ENCODE data around the gene FLT4.
"Not testable (repeated sequence)": the region's sequence is repeated elsewhere in the genome, so short reads cannot be mapped to it uniquely, and the experiment has no call there.

FLT4 gene

DNA sequence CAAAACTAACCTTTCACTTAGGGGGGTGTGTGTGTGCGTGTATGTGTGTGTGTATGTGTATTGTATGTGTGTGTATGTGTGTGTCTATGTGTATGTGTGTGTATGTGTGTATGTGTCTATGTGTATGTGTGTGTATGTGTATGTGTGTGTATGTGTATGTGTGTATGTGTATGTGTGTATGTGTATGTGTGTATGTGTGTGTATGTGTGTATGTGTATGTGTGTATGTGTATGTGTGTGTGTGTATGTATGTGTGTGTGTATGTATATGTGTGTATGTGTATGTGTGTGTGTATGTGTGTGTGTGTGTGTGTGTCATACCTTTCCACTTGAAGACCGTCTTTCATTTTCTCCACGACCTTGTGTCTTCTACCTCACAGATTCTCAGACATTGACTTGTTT, 20.8 kb upstream of the FLT4 start:
- DNase-seq (ENCODE audit: low read depth in 2 of 2), result no peak

DNA sequence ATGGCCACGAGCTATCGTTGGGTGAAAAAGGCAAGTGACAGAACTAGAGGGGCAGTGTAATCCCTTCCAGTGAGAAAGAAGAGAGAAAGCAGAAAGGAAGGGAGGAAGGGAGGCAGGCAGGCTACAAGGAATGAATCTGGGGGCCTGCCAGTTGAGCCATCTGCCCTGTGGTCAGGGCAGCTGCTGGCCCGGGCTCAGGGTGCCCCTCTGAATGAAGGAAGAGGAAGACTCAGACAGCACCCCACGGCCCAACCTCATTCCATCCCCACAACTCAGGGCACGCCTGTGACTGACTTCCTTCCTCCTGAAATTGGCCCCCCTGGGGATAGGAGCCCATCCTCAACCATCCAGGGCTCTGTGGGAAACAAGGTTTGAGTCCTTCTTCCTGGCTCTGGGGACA, 20.3 kb upstream of the FLT4 start:
- no peak for DNase-seq (ENCODE audit: low read depth in 2 of 2)

DNA sequence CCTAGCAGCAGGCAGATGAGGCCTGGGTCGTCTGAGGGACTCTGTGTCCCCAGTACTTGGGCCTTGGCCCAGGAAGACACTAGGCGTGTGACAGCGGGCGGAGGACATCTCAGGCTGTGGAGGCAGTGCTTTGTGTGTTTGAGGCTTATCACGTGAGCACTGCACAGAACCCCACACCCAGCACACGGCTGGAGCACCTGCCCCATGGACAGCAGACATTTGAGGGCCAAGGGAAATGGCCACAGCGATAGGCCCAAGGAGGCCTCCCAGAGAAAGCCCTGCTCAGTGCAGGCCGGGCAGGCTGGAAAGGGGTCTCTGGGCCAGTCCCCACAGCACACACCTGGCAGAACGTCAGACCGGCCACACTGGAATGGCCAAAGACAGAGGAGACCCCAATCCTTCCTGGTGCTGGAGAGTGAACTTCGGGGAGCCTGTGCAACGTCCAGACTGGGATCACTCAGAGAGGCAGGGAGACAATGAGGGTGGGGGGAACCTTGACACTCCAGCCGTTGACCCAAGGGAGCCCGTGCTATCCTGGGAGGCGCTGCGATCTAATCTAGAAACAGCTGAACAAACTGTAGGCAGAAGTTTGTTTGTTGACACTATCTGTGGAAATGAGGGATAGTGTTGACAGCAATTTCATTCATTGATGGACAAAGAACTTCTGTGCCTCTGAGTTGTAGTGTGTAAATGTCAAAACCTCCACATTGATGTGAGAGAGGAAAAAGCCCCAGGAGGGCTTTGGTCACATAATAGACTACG, 19.6 kb upstream of the FLT4 start:
- no peak for DNase-seq (ENCODE audit: low read depth in 2 of 2)

DNA sequence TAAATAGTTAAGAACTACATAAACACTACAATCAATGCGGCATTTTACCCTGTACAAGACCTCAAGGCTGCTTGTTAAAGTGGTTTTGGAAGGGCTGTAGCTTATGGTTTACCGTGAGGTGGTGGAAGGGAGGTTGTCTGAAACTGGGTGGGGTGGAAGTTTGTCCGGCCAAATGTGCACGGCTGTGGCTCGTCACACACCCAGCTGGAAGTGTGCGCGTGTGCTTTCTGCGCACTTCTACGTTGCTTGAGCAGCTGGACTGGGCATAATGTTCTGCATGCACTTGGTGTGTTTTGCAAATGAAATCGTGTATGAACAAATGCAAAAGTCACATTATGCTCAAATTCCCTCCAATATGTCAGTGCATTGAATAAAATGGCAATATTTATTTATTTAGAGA, 17.4 kb upstream of the FLT4 start:
- no peak for DNase-seq (ENCODE audit: low read depth in 2 of 2)

DNA sequence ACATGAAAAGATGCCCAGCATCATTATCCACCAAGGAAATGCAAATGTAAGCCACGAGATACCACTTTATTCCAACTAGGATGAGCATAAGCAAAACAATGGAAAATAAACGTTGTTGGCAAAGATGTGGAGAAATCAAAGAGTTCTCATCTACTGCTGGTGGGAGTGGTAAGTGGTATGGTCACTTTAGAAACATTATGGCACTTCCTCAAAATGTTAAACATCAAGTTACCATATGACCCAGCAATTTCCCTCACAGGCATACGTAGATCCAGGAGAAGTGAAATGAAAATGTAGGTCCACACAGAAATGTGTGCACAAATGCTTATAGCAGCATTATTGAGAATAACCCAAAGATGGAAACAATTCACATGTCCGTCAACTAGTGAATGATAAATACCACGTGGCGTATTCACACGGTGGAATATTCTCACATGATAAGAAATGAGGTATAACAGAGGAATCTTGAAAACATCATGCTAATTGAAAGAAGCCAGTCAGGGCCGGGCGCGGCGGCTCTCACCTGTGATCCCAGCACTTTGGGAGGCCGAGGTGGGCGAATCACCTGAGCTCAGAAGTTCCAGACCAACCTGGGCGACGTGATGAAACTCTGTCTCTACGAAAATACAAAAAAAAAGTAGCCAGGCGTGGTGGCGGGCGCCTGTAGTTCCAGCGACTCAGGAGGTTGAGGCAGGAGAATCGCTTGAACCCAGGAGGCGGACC, 16.4 kb upstream of the FLT4 start:
- DNase-seq (ENCODE audit: low read depth in 2 of 2), result no peak

DNA sequence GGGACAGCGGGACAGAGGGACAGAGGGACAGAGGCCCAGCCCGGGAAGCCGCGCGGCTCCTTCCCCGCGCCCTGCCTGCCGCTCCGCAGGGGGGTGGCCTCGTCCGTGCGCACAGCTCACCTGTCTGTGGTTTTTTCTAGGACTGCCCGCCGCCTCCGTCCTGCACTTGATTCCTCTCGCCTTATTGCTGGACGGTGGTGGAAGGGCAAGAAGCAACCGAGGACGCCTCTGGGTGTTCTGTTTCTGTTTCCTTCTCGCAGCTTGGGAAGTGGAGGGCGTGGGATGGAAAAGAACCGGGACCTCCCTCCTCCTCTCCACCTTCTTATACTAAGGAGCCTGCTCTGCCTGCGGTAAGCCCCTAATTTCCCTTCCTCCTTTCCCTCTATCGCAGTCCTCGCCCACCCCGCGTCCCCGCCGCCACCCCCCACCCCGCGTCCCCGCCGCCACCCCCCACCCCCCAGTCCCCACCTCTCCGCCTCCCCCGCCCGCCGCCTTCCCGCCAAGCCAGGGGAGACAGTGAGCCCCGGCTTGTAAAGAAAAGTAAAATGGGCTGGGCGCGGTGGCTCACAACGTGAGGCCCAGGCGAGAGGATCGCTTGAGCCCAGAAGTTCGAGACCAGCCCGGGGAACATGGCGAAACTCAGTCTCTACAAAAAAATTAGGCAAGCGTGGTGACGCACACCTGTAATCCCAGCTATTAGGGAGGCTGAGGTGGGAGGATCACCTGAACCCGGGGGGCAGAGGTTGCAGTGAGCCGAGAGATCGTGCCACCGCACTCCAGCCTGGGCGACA, 9.6 kb upstream of the FLT4 start:
- DNase-seq (ENCODE audit: low read depth in 2 of 2), result no peak

DNA sequence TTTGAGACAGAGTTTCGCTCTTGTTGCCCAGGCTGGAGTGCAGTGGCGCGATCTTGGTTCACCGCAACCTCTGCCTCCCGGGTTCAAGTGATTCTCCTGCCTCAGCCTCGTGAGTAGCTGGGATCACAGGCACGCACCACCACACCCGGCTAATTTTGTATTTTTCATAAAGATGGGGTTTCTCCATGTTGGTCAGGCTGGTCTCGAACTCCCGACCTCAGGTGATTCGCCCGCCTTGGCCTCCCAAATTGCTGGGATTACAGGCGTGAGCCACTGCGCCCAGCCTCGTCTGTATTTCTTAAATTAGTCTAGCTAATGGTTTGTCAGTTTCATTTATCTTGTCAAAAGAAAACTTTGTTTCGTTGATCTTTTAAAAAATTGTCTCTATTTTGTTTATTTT, 5.8 kb upstream of the FLT4 start:
- not testable (repeated sequence) for DNase-seq (ENCODE audit: low read depth in 2 of 2)

DNA sequence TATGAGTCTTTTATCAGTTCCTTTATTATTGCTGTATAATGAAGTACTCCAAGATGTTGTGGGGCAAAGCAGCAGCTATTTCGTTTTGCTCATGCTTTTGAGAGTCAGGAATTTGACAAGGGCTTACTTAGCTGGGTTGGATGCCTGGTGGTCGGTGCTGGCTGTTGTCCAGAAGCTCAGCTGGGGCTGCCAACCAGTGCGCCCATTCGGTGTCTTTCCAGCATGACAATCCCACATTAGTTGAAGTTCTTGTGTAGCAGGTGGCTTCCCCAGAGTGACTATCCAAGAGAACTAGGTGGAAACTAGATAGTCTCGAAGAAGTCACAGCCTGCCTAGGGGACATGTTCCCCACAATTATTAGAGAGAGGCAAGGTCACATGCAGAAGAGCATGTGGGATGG, 3.4 kb upstream of the FLT4 start:
- no peak for DNase-seq (ENCODE audit: low read depth in 2 of 2)

DNA sequence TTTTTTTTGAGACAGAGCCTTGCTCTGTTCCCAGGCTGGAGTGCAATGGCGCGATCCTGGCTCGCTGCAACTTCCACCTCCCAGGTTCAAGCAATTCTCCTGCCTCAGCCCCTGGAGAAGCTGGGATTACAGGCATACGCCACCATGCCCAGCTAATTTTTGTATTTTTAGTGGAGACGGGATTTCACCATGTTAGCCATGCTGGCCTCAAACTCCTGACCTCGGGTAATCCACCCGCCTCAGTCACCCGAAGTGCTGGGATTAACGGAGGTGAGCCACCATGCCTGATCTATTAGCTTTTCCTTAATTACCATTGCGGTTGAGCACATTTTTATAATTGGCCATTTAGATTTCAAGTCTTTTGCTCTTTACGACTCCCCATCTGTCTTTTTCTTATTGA, 2.9 kb upstream of the FLT4 start:
- no peak for DNase-seq (ENCODE audit: low read depth in 2 of 2)

DNA sequence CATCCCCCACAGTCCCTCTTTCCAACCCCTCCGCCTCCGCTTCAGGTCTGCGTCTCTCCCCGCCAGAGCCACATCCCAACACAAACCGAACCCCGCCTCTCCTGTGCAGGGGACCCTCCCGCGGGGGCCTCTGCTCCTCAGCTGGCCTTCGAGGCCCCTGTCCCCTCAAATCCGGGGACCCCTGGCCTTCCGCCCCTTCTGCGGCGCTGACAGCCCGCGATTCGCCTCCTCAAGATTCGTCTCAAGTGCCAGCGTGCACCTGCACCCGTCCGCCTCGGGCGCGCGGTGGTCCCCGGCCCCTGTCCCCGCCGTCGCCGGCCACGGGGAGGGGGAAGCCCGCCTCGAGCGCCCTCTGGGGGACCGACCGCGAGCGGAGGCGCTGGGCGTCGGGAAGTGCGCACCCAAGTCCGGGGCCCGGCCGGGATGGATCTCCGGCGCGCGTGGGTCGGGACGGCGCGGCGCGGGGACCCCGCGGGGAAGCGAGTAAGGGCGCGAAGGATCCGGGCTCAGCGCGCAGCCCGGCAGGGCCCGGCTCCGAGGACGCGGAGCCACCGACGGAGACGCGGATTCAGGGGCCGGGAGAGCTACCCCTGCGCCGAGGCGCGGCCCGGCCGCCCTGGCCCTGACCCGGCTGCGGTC, 623 bp downstream of the FLT4 start:
- no peak for DNase-seq (ENCODE audit: low read depth in 2 of 2)

DNA sequence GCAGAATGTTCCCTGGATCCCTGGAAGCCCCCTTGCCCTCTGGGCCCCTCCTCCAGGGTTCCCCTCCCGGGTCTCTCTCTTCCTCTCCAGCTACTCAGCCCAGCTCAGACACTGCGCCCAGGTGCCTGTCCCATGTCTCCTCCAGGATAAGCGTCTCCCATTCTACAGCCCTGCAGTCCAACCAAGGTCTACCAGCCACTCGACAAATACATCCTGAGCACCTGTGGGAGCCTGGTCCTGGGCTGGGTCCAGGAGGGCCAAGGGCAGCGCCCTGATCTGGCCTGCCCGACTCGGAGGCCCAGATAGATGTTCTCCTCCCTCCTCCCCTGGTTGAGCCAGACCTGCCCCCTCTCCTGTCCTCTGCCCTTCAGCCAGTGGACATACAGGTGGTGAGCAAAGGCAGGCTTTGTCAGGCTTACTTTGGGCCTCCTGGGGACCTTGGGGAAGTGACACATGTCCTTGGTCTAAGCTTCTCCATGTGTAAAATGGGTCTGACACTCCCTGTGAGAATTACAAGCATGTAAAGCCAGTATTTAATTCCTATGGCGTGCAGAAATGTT, 1.4 kb downstream of the FLT4 start:
- no peak for DNase-seq (ENCODE audit: low read depth in 2 of 2)

DNA sequence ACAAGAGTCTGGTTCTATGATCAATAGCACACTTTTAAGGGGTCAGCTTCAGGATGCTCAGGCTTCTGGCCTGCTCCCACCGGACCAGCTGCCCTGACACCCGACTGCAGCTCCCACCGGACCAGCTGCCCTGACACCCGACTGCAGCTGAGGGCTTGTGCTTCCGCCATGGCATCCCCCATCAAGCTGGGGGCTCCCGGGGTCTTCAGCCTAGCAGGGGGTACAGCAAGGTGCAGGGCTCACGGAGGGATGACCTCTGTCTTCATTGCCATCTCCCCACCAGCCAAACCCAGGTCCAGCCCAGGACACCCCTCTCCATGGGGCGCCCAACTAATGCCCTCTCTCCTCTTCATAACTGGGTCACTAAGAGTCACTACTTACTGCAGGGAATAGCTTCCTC, 1.9 kb downstream of the FLT4 start:
- DNase-seq (ENCODE audit: low read depth in 2 of 2), result no peak

DNA sequence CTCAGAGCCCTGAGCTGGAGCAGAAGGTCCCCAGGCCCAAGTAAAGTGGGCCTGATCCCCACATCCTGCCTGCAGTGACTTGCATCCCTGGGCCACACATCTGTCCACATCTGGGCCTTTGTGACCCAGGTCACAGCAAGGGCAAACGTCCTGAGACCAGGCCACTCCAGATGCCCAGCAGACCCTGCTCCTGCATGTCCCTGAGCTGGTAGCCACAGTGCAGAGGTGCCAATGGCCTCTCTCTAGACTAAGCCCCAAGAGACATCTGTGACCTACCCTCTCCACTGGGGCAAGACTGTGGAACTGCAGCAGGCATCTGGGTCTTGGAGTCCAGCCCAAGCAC, 2.5 kb downstream of the FLT4 start:
- DNase-seq (ENCODE audit: low read depth in 2 of 2), result no peak

DNA sequence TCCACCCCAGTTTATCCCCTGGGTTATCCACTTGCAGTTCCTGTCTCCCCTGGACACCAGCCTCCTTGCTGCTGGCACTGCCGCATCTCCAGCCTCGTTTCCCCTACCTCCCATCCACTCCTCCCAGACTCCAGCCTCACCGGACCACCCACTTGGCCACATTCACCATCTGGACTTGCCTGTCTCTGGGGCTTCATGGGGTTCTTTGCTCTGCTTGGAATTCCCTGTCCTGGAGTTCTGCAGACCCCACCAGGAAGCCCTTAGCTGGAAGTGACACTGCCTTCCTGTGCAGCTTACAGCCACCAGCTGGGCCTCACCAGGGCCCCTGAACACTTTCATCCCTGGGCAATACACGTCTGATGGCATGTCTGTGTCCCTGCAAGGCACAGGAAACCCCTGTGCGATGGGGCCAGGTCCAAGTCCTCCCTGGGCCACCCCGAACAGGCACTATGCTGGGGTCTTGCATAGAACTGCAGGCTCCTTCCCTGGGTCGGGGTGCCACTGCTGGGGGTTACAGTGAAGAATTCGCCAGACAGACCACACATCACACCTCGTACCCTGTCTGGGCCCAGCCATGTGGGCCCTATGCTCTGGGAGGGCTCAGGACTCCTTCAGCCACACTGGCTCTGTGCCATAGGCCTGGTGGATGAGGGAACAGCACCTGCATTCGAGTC, 3.0 kb downstream of the FLT4 start:
- DNase-seq (ENCODE audit: low read depth in 2 of 2), result no peak

DNA sequence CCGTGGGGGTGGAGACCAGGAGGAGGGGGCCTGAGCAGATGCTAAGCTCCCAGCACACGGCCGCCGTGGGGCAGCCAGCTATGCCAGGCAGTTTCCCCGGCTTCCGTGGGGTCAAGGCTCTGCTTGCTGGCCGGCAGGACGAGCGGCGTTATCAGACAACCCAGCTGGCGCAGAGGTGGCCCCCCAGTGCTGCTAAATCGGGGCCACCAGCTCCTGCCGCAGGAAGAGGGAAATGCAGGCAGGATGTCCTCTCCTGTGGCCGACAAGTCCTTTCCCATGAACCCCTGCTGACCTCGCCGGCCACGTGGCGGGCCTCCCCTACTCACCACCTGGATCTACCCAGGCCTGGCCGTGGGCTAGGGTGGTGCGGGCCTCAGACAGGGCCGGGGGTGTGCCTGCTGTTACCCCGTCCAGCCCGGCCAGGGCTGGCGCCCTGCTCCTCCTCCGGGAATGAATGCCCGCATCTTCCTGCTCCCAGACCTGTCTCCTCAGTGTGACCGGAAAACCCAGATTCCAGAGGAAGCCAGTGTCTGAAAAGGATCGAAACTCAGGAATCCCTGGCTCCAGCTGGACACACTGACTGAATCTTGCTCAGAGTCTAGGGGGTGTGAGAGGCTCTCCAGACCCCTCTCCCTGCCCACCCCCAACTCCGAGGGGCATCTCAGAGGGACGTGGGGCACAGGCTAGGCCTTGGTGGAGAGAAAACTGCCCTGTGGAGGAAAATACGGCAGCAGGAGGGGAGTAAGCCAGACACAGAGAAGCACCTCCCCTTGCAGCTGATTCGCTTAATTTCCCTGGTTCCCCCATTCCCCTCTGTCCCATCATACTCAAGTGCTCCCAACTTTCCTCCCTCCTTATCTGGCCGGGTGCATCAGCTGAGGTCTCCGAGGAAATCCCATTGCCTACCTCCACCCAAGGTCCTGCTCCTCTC, 3.9 kb downstream of the FLT4 start:
- DNase-seq (ENCODE audit: low read depth in 2 of 2), result no peak

DNA sequence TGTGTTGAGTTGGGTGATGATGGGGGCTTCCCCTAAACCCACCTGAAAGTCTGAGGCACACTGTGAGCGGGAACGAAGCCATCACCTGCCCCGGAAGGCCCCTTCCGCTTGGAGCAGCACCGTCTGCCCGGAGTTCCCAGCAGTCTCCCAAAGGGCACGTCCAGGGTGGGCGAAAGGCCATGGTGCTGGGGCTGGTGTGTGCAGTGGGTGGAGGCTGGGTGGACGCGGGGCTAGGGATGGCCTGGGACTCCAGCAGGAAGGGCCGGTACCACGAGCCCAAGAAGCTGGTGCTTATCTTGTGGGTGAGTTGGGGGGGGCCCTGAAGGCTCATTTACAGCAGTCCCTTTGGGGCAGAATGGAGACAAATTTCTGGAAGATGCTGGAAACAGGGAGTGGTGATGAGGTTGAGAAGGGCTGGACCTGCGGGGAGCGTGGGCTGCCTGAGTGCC, 4.6 kb downstream of the FLT4 start:
- DNase-seq (ENCODE audit: low read depth in 2 of 2), result no peak

DNA sequence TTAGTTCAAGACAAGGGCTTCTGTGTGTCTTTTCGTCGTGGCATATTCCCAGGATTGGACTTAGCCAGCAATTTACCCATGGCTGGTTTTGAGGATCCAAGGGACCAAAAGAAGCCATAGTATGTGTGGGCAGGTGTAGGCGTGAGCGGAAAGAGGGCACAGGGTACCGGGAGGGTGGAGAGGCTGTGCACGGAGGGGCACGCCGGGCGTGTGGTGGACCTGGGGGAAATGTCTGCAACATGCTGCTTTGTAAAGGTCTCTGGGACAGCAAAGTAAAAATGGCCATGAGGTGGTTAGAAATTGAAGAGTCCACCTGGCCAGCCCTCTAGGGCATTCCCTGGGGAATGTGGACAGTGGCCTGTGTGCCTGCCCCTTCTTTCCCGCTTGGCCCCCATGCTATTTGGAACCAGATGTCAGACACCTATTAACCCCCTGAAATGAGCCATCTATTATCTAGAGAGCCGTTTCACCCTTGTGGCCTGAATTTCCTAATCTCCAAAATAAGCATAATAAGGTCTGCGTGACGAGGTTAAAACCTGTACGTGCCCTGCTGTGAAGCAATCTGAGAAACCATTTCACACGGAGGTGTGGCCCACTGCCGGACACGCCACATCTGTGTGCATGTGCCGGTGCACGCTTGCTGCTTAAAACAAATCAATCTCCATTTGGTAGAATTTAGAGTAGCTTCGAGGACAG, 5.1 kb downstream of the FLT4 start:
- no peak for DNase-seq (ENCODE audit: low read depth in 2 of 2)

DNA sequence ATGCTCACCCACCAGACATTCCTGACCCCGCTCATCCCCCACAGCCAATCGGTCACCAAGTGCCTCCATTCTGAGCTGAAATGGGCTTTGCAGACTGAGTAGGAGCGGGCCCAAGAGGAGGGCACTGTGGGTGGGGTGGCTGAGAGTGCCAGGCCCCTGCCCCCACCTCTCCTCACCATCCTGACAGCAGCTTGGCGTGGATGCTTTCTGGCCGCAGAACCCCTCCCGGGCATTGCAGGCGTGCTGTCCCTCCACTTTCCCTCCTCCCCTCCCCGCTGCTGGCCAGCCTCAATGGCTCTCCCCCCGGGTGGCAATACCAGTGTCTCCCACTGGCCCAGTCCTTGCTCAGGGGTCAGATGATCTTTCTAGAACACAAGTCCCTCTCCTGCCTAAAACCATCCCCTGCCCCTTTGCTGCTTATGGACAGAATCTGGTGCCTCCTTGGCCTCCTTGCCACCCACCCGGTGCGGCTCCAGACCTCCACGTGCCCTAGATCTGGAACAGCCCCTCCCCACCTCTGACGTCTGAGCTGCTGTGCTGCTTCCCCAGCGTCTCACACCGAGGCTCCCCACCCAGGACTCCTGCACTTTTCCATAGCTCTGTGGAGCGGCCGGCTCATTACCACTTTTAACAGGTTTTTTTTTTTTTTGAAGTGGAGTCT, 6.1 kb downstream of the FLT4 start:
- no peak for DNase-seq (ENCODE audit: low read depth in 2 of 2)

DNA sequence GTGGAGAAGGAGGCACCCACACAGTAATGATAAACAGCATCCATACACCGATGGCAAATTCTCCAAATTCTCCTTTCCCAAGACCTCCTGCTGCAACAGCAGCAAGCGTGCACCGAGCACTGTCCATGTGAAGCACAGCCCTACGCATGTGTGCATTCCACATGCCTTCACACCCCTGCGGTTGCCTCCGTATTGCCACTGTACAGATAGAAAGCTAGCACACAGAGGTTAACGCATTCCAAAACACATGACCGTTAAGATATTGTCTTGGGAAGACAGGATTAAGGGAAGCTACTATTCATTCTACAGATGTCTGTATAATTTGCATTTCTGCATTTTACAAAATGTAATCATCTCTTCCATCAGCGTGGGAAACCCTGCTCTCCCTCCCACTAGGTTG, 6.6 kb downstream of the FLT4 start:
- no peak for DNase-seq (ENCODE audit: low read depth in 2 of 2)

Measured in fibroblast of skin of left quadriceps (primary cell).